HG02610 (cell line): ENCODE measurements around the gene SLC12A2.

Experiments used
- ATAC-seq: cut with Tn5 transposase; IDR thresholded peaks from one replicate; pipeline ENCODE4 v1.9.1; 2021; ENCODE audit warnings: mild to moderate bottlenecking, moderate library complexity; ENCODE audit not compliant: unreplicated experiment

Gene SLC12A2

GRCh38 chr5:128220841-128221240 lies 137.3 kb downstream of the SLC12A2 start:
- peak; percentile 67 for ATAC-seq

GRCh38 chr5:128224336-128224735 lies 140.8 kb downstream of the SLC12A2 start:
- ATAC-seq, result no peak

GRCh38 chr5:128225245-128226030 lies 141.9 kb downstream of the SLC12A2 start:
- ATAC-seq, result no peak

- no peak for ATAC-seq
Measured at GRCh38 chr5:128228008-128228407, 144.4 kb downstream of the SLC12A2 start.

- no peak for ATAC-seq
Measured at GRCh38 chr5:128228521-128228920, 145.0 kb downstream of the SLC12A2 start.

GRCh38 chr5:128234928-128235641 lies 151.5 kb downstream of the SLC12A2 start:
- ATAC-seq, result no peak

- ATAC-seq, result no peak
Measured at GRCh38 chr5:128236334-128236733, 152.8 kb downstream of the SLC12A2 start.

GRCh38 chr5:128237000-128237399 lies 153.4 kb downstream of the SLC12A2 start:
- ATAC-seq, result no peak

- ATAC-seq, result no peak
Measured at GRCh38 chr5:128237546-128237945, 154.0 kb downstream of the SLC12A2 start.
